HG03432 (cell line): ENCODE data around the gene ZNF568.

ENCODE experiments used
- ATAC-seq: cut with Tn5 transposase; IDR thresholded peaks from one replicate; pipeline ENCODE4 v1.9.1; 2021; ENCODE audit warnings: mild to moderate bottlenecking, moderate library complexity; ENCODE audit not compliant: unreplicated experiment

Gene ZNF568

GRCh38 chr19:36915992-36916830, at the start of gene ZNF568, which contains the start of gene ZNF829:
Gene ZNF568 (plus strand): TSS chr19:36916332. CDS start chr19:36922771, 6,439 bp downstream.
Gene ZNF829 (minus strand): TSS chr19:36916291. CDS start chr19:36915167, 1,124 bp downstream.
- peak; percentile 91 for ATAC-seq

- no peak for ATAC-seq
Measured at GRCh38 chr19:36876993-36877938, 38.9 kb upstream of the ZNF568 start.

GRCh38 chr19:36891768-36892357, 24.3 kb upstream of the ZNF568 start:
- no peak for ATAC-seq

- ATAC-seq: no peak
Measured at GRCh38 chr19:36894849-36895383, 21.2 kb upstream of the ZNF568 start.

DNA sequence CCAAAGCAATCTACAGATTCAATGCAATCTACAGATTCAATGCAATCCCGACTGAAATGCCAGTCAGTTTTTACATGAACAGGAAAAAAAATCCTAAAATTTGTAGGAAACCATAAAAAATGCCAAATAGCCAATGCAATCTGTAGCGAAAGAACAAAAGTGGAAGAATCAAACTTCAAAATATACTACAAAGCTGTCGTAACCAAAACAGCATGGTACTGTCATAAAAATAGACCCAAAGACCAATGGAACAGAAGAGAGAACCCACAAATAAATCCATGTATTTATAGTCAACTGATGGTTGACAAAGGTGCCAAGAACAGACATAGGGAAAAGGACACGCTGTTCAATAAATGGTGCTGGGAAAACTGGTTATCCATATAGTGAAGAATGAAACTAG, 17.7 kb upstream of the ZNF568 start:
- no peak for ATAC-seq

DNA sequence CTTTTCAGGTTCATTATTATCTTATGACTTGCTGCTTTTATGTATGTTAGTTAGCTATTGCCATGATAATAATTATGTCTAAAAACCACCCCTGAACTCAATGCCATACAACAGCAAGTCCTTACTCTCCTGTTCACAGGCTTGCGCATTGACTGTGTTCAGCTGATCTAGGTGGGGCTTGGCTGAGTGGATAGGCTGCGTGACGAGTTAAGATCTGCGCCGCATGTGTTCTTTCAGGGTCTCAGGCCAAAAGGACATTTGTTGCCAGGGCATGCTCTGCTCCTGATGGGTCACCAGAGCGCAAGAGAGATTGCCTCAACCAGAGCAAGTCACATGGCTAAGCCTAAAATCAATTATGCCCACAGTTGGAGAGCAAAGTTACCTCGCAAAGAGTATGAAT, 859 bp downstream of the ZNF568 start:
- ATAC-seq: no peak

- ATAC-seq: no peak
Measured at GRCh38 chr19:36918090-36918489, 2.0 kb downstream of the ZNF568 start.

GRCh38 chr19:36931684-36932083, 15.6 kb downstream of the ZNF568 start:
- ATAC-seq: no peak

- ATAC-seq: no peak
Measured at GRCh38 chr19:36939153-36939552, 23.0 kb downstream of the ZNF568 start.

DNA sequence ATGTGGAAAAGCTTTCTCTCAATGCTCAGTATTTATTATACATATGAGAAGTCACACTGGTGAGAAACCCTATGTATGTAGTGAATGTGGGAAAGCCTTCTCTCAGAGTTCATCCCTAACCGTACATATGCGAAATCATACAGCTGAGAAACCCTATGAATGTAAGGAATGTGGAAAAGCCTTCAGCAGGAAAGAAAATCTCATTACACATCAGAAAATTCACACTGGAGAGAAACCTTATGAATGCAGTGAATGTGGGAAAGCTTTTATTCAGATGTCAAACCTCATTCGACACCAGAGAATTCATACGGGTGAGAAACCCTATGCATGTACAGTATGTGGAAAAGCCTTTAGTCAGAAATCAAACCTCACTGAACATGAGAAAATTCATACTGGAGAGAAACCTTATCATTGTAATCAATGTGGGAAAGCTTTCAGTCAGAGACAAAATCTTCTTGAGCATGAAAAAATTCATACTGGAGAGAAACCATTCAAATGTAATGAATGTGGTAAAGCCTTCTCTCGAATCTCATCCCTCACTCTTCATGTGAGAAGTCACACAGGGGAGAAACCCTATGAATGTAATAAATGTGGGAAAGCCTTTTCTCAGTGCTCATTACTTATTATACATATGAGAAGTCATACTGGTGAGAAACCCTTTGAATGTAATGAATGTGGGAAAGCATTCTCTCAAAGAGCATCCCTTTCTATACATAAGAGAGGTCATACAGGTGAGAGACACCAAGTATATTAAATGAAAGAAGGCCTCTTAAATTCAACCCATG, 34.4 kb downstream of the ZNF568 start:
- no peak for ATAC-seq

DNA sequence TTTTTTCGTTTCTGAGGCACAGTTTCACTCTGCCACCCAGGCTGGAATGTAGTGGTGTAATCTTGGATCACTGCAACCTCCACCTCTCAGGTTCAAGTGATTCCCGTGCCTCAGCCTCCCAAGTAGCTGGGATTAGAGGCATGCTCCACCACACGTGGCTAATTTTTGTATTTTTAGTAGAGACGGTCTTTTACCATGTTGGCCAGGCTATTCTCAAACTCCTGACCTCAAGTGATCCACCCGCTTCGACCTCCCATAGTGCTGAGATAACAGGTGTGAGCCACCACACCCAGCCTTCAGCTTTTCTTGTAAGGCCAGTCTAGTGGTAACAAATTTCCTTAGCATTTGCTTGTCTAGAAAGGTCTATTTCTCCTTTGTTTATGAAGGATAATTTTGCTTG, 46.2 kb downstream of the ZNF568 start:
- no peak for ATAC-seq

GRCh38 chr19:36963280-36963679, 47.1 kb downstream of the ZNF568 start:
- no peak for ATAC-seq

GRCh38 chr19:36972571-36972970, 56.4 kb downstream of the ZNF568 start:
- no peak for ATAC-seq

DNA sequence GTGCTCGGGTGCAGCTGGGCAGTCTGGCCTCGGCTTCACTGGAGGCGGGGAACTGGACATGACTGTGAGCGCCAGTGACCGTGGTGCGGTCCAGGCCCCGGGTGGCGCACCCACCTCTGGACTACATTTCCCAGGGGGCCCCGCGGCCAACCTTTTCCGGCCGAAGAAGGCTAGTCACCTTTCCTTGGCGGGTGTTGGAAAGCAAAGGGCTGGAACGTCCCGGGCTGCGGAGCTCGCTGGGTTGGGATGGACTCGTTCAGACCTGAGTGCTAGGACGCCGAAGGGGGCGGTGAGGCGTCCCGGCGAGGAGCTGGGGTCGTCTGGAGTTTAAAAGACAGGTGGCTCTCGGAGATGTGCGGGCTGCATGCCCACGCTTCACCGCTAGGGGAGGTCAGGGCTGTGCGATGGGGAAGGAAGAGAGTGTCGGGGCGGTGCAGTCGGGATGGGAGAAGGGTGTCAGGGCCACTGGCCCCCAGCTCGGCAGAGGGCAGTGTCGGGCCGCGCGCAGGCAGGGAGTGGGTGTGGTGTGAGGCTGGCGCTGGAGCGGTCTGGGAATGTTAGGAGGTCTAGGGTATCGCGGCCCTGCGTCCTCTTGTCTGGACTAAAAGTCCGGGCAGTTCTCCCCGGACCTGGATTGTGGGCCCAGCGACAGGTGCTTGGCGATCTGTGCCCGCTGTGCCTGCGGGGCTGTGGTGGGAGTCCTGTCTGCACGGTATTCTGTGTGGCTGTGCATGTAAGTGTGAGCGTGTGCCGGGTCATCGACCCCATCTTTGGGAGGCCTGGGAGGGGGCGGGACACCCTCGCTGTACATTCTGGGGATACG, 57.1 kb downstream of the ZNF568 start:
- peak; percentile 90 for ATAC-seq

DNA sequence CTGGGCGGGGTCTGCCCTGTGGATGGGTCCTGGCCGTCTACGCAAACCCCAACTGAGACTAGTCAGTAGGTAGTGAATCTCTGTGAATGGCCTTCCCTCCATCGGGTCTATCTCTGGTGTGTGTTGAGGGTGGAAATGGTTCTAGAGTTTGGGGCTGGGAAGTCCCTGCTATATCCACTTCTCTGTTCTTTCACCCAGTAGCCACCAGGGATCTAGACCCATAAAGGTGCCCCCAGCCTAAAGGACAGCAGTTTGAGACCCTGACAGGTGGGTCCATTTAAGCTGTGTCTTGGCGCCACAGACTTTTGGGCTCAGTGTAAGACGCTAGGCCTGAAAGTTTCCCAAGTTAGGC, 57.7 kb downstream of the ZNF568 start:
- no peak for ATAC-seq

GRCh38 chr19:36986131-36986530, 70.0 kb downstream of the ZNF568 start:
- no peak for ATAC-seq

- ATAC-seq: no peak
Measured at GRCh38 chr19:36986601-36987000, 70.5 kb downstream of the ZNF568 start.

- no peak for ATAC-seq
Measured at GRCh38 chr19:36987091-36987490, 71.0 kb downstream of the ZNF568 start.

- ATAC-seq: no peak
Measured at GRCh38 chr19:36997152-36997842, 81.2 kb downstream of the ZNF568 start.
